ENCODE measurements around the gene PDE8A. TPM values are rescaled to one million over a fixed set of nuclear protein-coding genes. Genes with fewer than 3 reads are reported as not detected.
A peak's percentile ranks its signal among the peaks of the same experiment; 100 is the strongest.

PDE8A gene
- polyA plus RNA-seq (2011; rRNA removed) (22.5 and 29.5 TPM in 2 replicates), polyA minus RNA-seq (2011; rRNA and poly(A)+ RNA removed) (12.7 and 16.0 TPM in 2 replicates)

GRCh38 chr15:84981711-84982300 is at the start of gene PDE8A:
Gene PDE8A, plus strand, starts transcription at chr15:84981856. Its CDS starts 307 bp downstream, at chr15:84982163.
- DNase-seq (ENCODE audit: low read depth), result no peak
- CTCF ChIA-PET, result interaction anchor here (0.6 to 4.0 kb wide), 6 partner anchors 10 to 187 kb away, joined by 3 to 25 read pairs (median 6); no protein-coding TSS in a partner anchor
- H3K27me3 ChIP-seq (ENCODE audit: control insufficient read depth, insufficient read depth, low read length), result no peaks in the 10 kb centered on the region
- no peaks in the 10 kb centered on the region for H3K36me3 ChIP-seq (ENCODE audit: control insufficient read depth, insufficient read depth, low read length)
- TF ChIP-seq CTCF (IDR thresholded peaks at IDR 0.05; ENCODE audit: insufficient read depth, low read depth, low read length), result no peak
- POLR2A ChIA-PET, result interaction anchor here (0.6 kb wide), 1 partner anchor 378 kb away, joined by 4 read pairs; no protein-coding TSS in a partner anchor
- H3K4me3 ChIP-seq (ENCODE audit: low read depth, low read length), result peak within 1 kb of the TSS; percentile 59

DNA sequence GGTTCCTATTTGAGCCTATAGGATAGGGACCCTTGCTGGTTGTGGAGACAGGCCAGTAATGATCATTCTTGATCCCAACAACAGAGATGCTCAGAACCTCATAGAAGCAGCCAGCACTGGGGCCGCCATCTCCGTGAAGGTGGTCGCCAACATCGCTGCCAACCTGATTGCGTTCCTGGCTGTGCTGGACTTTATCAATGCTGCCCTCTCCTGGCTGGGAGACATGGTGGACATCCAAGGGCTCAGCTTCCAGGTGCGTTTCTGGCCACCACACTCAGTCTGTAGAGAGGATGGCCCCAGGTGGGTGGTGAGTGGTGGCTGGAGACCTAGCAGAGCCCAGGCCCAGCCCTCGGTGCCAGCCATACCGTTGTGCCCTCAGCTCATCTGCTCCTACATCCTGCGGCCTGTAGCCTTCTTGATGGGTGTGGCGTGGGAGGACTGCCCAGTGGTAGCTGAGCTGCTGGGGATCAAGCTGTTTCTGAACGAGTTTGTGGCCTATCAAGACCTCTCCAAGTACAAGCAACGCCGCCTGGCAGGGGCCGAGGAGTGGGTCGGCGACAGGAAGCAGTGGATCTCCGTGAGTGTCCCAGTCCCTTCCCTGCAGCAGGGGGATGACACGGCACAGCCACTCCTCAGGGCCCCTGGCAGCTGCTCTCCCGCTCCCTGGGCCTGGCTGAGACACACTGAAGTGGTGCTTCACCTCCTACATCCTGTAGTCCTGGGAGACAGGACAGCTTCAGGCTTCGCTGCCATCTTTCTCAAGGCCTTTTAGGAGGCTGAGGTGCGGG is 46.5 kb upstream of the PDE8A start:
- Histone ChIP-seq H3K4me3 (ENCODE audit: low read depth, low read length) (no peak overlapping the region), H3K36me3 (ENCODE audit: control insufficient read depth, insufficient read depth, low read length) (no peaks in the 10 kb centered on the region), H3K27me3 (ENCODE audit: control insufficient read depth, insufficient read depth, low read length) (no peaks in the 10 kb centered on the region; the same call in 1 of the 2 replicates)
- DNase-seq (ENCODE audit: low read depth), result no peak
- TF ChIP-seq CTCF (IDR thresholded peaks at IDR 0.05; ENCODE audit: insufficient read depth, low read depth, low read length), result peak; percentile 28; the same call in 1 of the 2 replicates
- POLR2A ChIA-PET, result no interaction called here
- CTCF ChIA-PET, result interaction anchor here (1.1 to 1.6 kb wide), 4 partner anchors 9 to 336 kb away, joined by 3 to 5 read pairs (median 4); no protein-coding TSS in a partner anchor

GRCh38 chr15:84937144-84937543 is 44.5 kb upstream of the PDE8A start:
- H3K36me3 ChIP-seq (ENCODE audit: control insufficient read depth, insufficient read depth, low read length), result no peaks in the 10 kb centered on the region
- ChIA-PET CTCF (interaction anchor here (4.1 kb wide), 1 partner anchor 9 kb away, joined by 14 read pairs; no protein-coding TSS in a partner anchor), POLR2A (no interaction called here)
- no peak for DNase-seq (ENCODE audit: low read depth)
- no peaks in the 10 kb centered on the region; the same call in 1 of the 2 replicates for H3K27me3 ChIP-seq (ENCODE audit: control insufficient read depth, insufficient read depth, low read length)
- no peak overlapping the region for H3K4me3 ChIP-seq (ENCODE audit: low read depth, low read length)
- TF ChIP-seq CTCF (IDR thresholded peaks at IDR 0.05; ENCODE audit: insufficient read depth, low read depth, low read length), result no peak

GRCh38 chr15:84938726-84939125 is 42.9 kb upstream of the PDE8A start:
- CTCF ChIA-PET, result interaction anchor here (0.7 to 4.1 kb wide), 3 partner anchors 11 to 30 kb away, joined by 5 to 14 read pairs (median 5); no protein-coding TSS in a partner anchor
- H3K4me3 ChIP-seq (ENCODE audit: low read depth, low read length), result no peak overlapping the region
- TF ChIP-seq CTCF (IDR thresholded peaks at IDR 0.05; ENCODE audit: insufficient read depth, low read depth, low read length), result no peak
- POLR2A ChIA-PET, result no interaction called here
- no peak for DNase-seq (ENCODE audit: low read depth)
- no peaks in the 10 kb centered on the region; the same call in 1 of the 2 replicates for H3K27me3 ChIP-seq (ENCODE audit: control insufficient read depth, insufficient read depth, low read length)
- no peaks in the 10 kb centered on the region for H3K36me3 ChIP-seq (ENCODE audit: control insufficient read depth, insufficient read depth, low read length)

GRCh38 chr15:84940399-84940798 is 41.3 kb upstream of the PDE8A start:
- TF ChIP-seq CTCF (IDR thresholded peaks at IDR 0.05; ENCODE audit: insufficient read depth, low read depth, low read length), result no peak
- ChIA-PET CTCF (interaction anchor here (0.6 to 4.1 kb wide), 5 partner anchors 11 to 214 kb away, joined by 3 to 14 read pairs (median 5); no protein-coding TSS in a partner anchor), POLR2A (no interaction called here)
- Histone ChIP-seq H3K36me3 (ENCODE audit: control insufficient read depth, insufficient read depth, low read length) (no peaks in the 10 kb centered on the region), H3K4me3 (ENCODE audit: low read depth, low read length) (no peak overlapping the region), H3K27me3 (ENCODE audit: control insufficient read depth, insufficient read depth, low read length) (no peaks in the 10 kb centered on the region; the same call in 1 of the 2 replicates)
- DNase-seq (ENCODE audit: low read depth), result no peak
